GM12801 (cell line): ENCODE results near the gene MUC3A.

Source experiments
- CTCF ChIP-seq: IDR thresholded peaks from one replicate; pipeline ENCODE4 v1.5.1; 2011; ENCODE audit warnings: control low read depth; ENCODE audit not compliant: insufficient read length; ENCODE audit errors: extremely low read depth

MUC3A gene

DNA sequence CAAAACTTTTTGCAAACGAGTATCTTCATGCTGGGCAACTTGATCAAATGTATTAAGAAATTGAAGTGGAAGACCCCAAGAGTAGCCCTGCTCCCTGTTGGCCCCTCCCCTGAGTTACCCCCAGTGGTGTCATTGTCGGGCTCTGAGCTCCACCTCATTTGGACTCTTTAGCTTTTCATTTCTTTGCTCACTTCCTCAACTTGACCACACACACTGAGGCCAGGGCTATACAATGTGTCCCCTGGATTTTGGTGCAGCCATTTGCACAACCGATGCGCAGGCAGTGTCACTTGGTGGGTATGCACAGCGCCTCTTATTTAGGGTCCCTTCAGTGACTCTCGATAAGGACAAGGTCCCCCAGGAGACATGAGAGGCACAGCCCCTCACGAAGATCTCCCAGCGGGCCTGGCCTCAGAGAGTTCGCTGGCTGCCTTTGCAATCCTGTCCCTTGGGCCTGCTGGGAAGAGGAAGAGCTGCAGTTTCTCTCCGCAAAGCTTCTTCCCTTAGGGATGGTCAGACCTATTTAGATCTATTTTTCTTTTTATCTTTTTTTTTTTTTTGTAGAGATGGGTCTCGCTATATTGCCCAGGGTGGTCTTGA is 2.5 kb upstream of the MUC3A start:
- TF ChIP-seq CTCF = no peak

- no peak for TF ChIP-seq CTCF
Measured at GRCh38 chr7:100947792-100948191, 1.5 kb upstream of the MUC3A start.

DNA sequence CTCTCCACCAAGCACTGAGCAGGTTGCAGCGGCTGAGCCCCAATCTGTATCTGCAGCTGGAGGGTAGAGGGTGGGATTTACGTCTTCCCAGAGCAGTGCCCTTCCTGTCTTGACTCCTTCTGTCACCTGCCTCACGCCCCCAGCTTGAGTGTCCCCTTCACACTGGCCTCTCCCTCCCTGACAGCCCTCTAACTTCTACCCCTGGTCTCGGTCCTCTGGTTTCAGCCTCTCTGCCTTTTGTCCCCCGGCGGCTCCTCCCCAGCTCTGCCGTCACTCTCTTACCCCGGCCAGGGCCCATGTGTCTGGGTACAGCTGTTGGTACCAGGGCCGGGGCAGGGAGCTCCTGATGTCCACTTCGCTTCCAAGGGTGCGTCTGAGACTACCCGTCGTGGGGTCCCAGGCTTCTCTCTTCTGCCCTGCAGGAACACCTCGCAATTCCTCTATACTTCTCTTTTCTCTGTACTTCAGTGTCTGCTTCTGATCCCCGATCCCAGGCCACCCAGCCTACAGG is 654 bp downstream of the MUC3A start:
- no peak for TF ChIP-seq CTCF

DNA sequence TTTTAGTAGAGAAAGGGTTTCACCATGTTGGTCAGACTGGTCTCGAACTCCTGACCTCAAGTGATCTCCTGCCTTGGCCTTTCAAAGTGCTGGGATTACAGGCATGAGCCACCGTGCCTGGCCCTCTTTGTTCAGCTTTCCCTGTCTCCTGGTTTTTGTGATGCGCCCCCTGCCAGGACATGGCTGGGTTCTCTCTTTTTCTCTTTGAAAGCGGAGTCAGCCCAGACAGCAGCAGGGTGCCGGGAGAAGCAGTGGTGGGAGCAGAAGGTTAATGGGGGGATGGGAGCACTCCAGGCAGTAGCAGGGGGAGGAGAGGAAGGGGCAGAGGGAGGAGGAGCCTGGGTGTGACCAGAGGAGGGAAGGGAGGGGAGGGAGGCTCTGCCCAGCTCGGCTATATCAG is 1.8 kb downstream of the MUC3A start:
- no peak for TF ChIP-seq CTCF

- no peak for TF ChIP-seq CTCF
Measured at GRCh38 chr7:100951888-100952560, 2.7 kb downstream of the MUC3A start.

DNA sequence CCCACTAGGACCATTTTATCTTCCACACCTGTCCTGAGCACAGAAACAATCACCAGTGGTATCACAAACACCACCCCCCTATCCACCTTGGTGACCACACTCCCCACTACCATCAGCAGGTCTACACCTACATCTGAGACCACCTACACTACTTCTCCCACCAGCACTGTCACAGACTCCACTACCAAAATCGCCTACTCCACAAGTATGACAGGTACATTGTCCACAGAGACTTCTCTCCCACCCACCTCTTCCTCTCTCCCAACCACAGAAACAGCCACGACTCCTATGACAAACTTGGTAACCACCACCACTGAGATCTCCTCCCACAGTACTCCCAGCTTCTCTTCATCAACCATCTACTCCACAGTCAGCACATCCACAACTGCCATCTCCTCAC is 3.3 kb downstream of the MUC3A start:
- no peak for TF ChIP-seq CTCF

GRCh38 chr7:100957832-100958421 is 8.6 kb downstream of the MUC3A start:
- no peak for TF ChIP-seq CTCF
